DND-41 (cell line): ENCODE measurements around the gene MAX.
"Not testable (repeated sequence)": the region's sequence is repeated elsewhere in the genome, so short reads cannot be mapped to it uniquely, and the experiment has no call there.

Experiments used
- ATAC-seq: fragments of 200-7000 bp; cut with Tn5 transposase; 3 replicates; pipeline ENCODE4 v1.9.1; 2021; ENCODE audit warnings: low read depth; ENCODE audit not compliant: insufficient read depth
- DNase-seq: peaks from one replicate; pipeline ENCODE4 v3.0.0-alpha.2; 2020
- H2AFZ ChIP-seq: 2 replicates; pipeline ENCODE4 v1.6.0; 2012; ENCODE audit warnings: low read depth, low read length
- H3K27ac ChIP-seq: 2 replicates; pipeline ENCODE4 v1.5.1; 2012; ENCODE audit warnings: low read length, inconsistent platforms
- H3K27me3 ChIP-seq: fragments of 200-600 bp; sonication (generic); 2 replicates; pipeline ENCODE4 v1.6.0; 2012; ENCODE audit warnings: low read length, mild to moderate bottlenecking, inconsistent platforms; ENCODE audit not compliant: insufficient read depth, poor library complexity
- H3K36me3 ChIP-seq: 2 replicates; pipeline ENCODE4 v1.5.1; 2012; ENCODE audit warnings: low read length, inconsistent platforms; ENCODE audit not compliant: insufficient read depth
- H3K4me1 ChIP-seq: 2 replicates; pipeline ENCODE4 v1.5.1; 2012; ENCODE audit warnings: mild to moderate bottlenecking, low read length; ENCODE audit not compliant: insufficient read depth
- H3K4me2 ChIP-seq: 2 replicates; pipeline ENCODE4 v1.6.0; 2012; ENCODE audit warnings: mild to moderate bottlenecking, moderate library complexity, low read length, inconsistent platforms; ENCODE audit not compliant: insufficient read depth
- H3K4me3 ChIP-seq, 2 experiments: fragments of 200-600 bp in 1 of 2; shearing (Covaris generic) in 1 of 2; 2 replicates each; pipeline ENCODE4 v1.5.1; 2012 to 2016; ENCODE audit warnings: inconsistent platforms in 2 of 2, low read length in 2 of 2, mild to moderate bottlenecking in 2 of 2, low read depth in 1 of 2, moderate library complexity in 1 of 2
- H3K79me2 ChIP-seq: 2 replicates; pipeline ENCODE4 v1.6.0; 2012; ENCODE audit warnings: low read length, inconsistent platforms; ENCODE audit not compliant: insufficient read depth
- H3K9ac ChIP-seq: 2 replicates; pipeline ENCODE4 v1.6.0; 2012; ENCODE audit warnings: low read depth, mild to moderate bottlenecking, inconsistent platforms, low read length, moderate library complexity
- H3K9me3 ChIP-seq: 2 replicates; pipeline ENCODE4 v1.5.1; 2012; ENCODE audit warnings: low read length, moderate library complexity, mild to moderate bottlenecking, inconsistent platforms; ENCODE audit not compliant: insufficient read depth, severe bottlenecking
- H4K20me1 ChIP-seq: 2 replicates; pipeline ENCODE4 v1.6.0; 2012; ENCODE audit warnings: low read length; ENCODE audit not compliant: insufficient read depth
- EZH2 ChIP-seq: IDR thresholded peaks from 3 replicates; pipeline ENCODE4 v1.6.1; 2012; ENCODE audit warnings: borderline replicate concordance, low read depth, mild to moderate bottlenecking, moderate library complexity, low read length, inconsistent platforms; ENCODE audit not compliant: severe bottlenecking
- TF ChIP-seq, protein P1 (sequence below): IDR thresholded peaks from 2 replicates; pipeline ENCODE4 v1.5.1; 2012; ENCODE audit warnings: borderline replicate concordance, low read length, moderate library complexity, mild to moderate bottlenecking; ENCODE audit not compliant: poor library complexity, severe bottlenecking; ENCODE audit errors: extremely low read depth

Gene MAX

DNA sequence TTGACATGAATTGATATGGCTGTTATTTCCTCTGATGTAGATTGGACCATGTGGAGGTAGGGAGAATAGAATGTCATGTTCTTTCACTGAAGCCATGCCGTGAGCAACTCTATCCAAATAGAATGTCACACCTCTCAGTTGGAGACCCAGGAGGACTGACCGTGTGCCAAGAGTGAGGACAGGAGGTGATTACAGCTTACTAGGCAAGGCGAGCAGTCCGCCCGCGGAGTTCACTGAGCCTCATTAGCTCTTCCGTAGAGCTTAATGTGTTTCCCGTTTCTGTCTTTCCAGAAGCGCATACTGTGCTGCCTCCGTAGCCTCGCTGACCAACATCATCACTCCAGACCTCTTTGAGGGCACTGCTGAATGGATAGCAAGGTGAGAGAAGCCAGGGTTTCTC, 70.0 kb downstream of the MAX start:
- Histone ChIP-seq H3K9me3 (no peaks in the 10 kb centered on the region), H4K20me1 (no peaks in the 10 kb centered on the region), H3K4me1 (no peaks in the 10 kb centered on the region), H3K27me3 (no peaks in the 10 kb centered on the region), H3K27ac (no peak overlapping the region), H3K4me2 (no peak overlapping the region), H2AFZ (no peak overlapping the region), H3K79me2 (no peaks in the 10 kb centered on the region), H3K36me3 (peaks cover 22% of the 10 kb centered on the region), H3K9ac (no peak overlapping the region), H3K4me3 (no peak overlapping the region)
- no peak for ATAC-seq
- no peak for DNase-seq
- TF ChIP-seq, protein P1, sequence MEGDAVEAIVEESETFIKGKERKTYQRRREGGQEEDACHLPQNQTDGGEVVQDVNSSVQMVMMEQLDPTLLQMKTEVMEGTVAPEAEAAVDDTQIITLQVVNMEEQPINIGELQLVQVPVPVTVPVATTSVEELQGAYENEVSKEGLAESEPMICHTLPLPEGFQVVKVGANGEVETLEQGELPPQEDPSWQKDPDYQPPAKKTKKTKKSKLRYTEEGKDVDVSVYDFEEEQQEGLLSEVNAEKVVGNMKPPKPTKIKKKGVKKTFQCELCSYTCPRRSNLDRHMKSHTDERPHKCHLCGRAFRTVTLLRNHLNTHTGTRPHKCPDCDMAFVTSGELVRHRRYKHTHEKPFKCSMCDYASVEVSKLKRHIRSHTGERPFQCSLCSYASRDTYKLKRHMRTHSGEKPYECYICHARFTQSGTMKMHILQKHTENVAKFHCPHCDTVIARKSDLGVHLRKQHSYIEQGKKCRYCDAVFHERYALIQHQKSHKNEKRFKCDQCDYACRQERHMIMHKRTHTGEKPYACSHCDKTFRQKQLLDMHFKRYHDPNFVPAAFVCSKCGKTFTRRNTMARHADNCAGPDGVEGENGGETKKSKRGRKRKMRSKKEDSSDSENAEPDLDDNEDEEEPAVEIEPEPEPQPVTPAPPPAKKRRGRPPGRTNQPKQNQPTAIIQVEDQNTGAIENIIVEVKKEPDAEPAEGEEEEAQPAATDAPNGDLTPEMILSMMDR = no peak
- no peak for TF ChIP-seq EZH2

DNA sequence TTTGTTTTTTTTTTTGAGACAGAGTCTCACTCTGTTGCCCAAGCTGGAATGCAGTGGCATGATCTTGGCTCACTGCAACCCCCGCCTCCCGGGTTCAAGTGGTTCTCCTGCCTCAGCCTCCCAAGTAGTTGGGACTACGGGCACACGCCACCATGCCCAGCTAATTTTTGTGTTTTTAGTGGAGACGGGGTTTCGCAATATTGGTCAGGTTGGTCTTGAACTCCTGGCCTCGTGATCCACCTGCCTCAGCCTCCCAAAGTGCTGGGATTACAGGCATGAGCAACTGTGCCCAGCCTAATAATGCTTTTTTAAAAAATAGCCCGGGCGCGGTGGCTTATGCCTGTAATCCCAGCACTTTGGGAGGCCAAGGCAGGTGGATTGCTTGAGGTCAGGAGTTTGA, 71.0 kb downstream of the MAX start:
- H3K27ac ChIP-seq, H3K4me1 ChIP-seq, H3K9ac ChIP-seq, H3K4me2 ChIP-seq, H2AFZ ChIP-seq, H3K27me3 ChIP-seq, ATAC-seq, H3K9me3 ChIP-seq, H3K4me3 ChIP-seq, DNase-seq, H4K20me1 ChIP-seq, H3K79me2 ChIP-seq: not testable (repeated sequence)
- H3K36me3 ChIP-seq = peaks cover 24% of the 10 kb centered on the region

DNA sequence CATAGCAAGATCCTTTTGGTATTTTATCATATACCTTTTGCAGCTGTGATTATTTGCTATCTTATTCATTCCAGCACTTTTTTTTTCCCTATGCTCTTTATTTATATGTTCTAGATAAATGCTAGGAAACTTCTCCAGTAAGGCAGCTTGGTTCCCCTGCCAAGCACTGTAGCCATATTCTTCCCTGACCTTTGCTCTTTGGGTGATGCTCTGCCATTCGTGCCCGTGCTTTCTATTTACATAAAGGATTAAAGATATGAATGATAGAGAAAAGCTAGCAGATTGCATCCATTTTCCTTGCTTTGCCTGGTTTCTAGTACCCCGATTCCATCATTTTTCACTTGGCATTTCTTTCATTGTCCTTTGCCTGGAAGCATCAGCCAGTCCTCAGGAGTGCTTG, 73.4 kb downstream of the MAX start:
- H3K4me3 ChIP-seq = no peak overlapping the region
- no peaks in the 10 kb centered on the region for H3K4me1 ChIP-seq
- H2AFZ ChIP-seq = no peak overlapping the region
- no peaks in the 10 kb centered on the region for H3K79me2 ChIP-seq
- H3K4me2 ChIP-seq = no peak overlapping the region
- no peaks in the 10 kb centered on the region for H3K27me3 ChIP-seq
- H3K27ac ChIP-seq = no peak overlapping the region
- no peaks in the 10 kb centered on the region for H4K20me1 ChIP-seq
- no peak for TF ChIP-seq EZH2
- TF ChIP-seq, protein P1 = no peak
- DNase-seq (no peak), ATAC-seq (no peak)
- no peak overlapping the region for H3K9ac ChIP-seq
- peaks cover 24% of the 10 kb centered on the region for H3K36me3 ChIP-seq
- no peaks in the 10 kb centered on the region for H3K9me3 ChIP-seq

DNA sequence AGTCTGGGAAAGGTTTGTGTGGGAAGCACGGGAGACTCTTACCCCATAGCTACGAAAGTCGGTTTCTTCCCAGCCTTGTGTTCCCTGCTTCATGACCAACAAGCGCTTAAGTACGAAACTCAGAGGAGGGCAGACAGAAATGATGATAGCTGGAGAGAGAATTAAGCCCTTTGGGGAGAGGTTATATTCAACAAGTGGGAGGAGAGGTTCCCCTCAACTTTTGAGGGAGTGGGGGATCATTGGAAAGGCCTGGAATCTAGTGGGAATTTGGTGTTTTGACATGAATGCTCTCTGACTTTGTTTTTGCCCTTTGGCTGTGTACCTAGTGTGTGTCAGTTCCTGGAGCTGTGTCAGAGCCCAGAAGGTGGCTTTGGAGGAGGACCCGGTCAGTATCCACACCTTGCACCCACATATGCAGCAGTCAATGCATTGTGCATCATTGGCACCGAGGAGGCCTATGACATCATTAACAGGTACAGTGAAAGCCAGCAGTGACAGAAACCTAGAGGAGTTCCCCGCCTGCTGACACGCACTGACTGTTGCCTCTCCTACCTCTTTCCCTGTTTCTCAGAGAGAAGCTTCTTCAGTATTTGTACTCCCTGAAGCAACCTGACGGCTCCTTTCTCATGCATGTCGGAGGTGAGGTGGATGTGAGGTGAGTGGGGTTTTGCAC, 75.1 kb downstream of the MAX start:
- H3K79me2 ChIP-seq = no peaks in the 10 kb centered on the region
- no peaks in the 10 kb centered on the region for H4K20me1 ChIP-seq
- no peaks in the 10 kb centered on the region for H3K9me3 ChIP-seq
- no peak for TF ChIP-seq EZH2
- TF ChIP-seq, protein P1 = no peak
- ATAC-seq (no peak), DNase-seq (no peak)
- no peak overlapping the region for H3K9ac ChIP-seq
- peaks cover 21% of the 10 kb centered on the region for H3K36me3 ChIP-seq
- no peaks in the 10 kb centered on the region for H3K4me1 ChIP-seq
- no peak overlapping the region for H3K4me2 ChIP-seq
- H3K27me3 ChIP-seq = no peaks in the 10 kb centered on the region
- H3K27ac ChIP-seq = no peak overlapping the region
- no peak overlapping the region for H2AFZ ChIP-seq
- no peak overlapping the region for H3K4me3 ChIP-seq
